HG02943 (cell line): ENCODE results near the gene MOBP.

Experiments used
- ATAC-seq: cut with Tn5 transposase; IDR thresholded peaks from one replicate; pipeline ENCODE4 v1.9.1; 2021; ENCODE audit warnings: mild to moderate bottlenecking, low read depth, moderate library complexity; ENCODE audit not compliant: unreplicated experiment

MOBP gene

GRCh38 chr3:39491733-39492350 is 24.4 kb downstream of the MOBP start:
- no peak for ATAC-seq

DNA sequence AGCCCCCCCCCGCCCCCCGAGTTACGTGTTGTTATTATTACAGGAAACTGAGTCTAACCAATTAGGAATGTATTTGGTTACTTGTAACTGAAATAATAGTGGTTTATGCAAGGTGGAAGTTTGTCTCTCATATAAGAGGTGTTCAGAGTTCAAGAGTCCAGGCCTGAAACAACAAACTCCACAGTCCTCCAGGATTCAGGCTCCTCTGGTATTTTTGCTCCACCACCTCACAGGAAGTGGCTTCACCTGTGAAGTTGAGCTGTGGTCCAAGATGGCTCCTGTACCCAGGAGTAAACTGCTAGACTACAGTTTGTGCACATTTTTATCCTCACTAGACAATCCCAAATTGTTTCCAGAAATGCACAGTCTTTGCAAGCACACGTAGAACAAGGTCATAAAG is 27.3 kb downstream of the MOBP start:
- no peak for ATAC-seq

DNA sequence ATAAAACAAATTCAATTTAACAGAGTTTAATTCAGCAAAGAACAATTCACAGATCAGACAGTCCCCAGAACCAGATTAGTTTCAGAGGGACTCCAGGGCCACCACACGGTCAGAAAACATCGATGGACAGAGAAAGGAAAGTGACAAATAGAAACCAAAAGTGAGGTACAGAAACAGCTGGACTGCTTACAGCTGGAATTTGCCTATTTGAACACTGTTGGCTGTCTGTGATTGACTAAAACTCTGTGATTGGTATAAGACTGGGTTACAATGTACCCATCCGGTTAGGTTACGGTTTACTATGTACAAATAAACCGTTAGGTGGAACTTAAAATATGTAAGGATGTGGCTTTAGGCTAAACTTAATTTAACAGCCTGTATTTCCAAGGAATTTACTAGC is 30.3 kb downstream of the MOBP start:
- no peak for ATAC-seq

GRCh38 chr3:39499651-39500273 is 32.3 kb downstream of the MOBP start:
- no peak for ATAC-seq

- ATAC-seq, result no peak
Measured at GRCh38 chr3:39501059-39501458, 33.6 kb downstream of the MOBP start.

DNA sequence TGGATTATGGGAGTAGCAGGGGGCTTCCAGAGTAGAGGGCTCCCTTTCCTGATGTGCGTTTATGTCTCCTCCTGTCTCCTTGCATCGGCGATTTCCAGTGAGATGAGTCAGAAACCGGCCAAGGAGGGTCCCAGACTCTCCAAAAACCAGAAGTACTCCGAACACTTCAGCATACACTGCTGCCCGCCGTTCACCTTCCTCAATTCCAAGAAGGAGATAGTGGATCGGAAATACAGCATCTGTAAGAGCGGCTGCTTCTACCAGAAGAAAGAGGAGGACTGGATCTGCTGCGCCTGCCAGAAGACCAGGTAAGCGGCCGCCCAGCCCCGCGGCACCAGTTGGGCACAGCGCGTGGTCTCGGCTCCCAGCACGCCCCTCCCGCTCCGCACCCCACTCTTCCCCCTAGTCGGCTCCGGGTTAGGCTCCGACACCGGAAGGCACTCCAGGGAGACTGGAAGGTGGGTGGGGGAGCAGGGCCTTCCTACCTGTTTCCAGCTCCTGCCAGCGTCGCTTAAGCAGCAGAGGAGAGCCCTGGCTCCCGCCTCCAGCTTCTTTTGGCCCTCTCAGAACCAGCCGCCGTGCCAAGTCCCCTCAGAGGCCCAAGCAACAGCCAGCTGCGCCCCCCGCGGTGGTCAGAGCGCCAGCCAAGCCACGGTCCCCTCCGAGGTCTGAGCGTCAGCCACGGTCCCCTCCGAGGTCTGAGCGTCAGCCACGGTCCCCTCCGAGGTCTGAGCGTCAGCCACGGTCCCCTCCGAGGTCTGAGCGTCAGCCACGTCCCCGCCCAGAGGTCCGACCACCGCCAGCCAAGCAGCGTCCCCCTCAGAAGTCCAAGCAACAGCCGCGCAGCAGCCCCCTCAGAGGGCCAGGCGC is 34.7 kb downstream of the MOBP start:
- no peak for ATAC-seq

- no peak for ATAC-seq
Measured at GRCh38 chr3:39502838-39503145, 35.3 kb downstream of the MOBP start.

- no peak for ATAC-seq
Measured at GRCh38 chr3:39505866-39506742, 38.6 kb downstream of the MOBP start.

DNA sequence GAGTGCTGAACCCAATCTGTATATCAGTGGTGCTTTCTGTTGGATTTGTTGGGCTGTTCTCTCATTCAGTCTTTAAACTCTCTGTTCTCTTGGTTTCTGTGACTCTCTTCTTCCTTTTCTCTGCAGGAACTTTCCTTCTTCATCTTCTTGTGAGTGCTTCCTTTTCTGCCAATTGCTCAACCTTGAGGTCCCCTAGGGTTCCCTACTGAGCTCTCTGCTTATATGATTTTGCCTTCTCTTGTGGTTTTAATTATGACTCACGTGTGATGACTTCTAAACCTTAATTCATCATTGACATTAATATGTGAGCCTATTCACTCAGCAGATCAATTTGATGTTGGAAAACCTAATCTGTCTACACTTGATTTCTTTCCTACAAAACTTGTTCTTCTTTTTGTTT is 39.4 kb downstream of the MOBP start:
- no peak for ATAC-seq

GRCh38 chr3:39513791-39514369 is 46.4 kb downstream of the MOBP start:
- no peak for ATAC-seq

DNA sequence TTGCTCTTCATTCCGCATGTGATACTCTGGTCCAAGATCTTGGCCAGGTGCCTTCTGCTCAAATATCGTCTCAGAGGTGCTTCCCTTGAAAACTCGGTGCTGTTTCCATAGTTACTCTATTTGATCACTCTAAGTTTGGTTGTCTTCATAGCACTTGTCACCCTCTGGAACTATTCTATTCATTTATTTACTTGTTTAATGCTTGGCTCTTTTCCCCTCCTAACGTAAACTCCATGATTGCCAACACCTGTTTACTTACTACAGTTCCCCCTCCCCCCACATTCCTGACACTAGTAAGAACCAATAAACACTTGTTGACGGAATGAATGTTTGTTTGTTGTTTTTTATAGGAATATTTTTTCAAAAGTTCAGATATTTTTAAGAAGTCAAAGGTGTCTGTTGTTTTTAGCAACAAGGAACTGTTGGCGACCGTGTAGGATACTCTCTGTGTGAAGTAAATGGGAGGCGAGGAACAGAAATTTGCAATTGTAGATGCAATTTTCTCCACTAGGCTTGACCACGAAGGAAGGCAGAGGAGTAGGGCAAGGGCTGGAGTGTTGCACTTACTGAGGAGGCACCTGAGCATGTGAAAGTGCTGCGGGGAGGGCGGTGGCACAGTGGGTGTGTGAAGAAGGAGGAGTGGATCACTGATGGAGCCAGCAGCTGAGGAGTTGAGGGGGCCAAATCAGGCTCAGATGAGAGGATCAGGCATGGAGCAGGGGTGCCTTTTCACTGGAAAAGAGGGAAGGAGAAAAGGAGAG is 48.4 kb downstream of the MOBP start:
- ATAC-seq, result no peak

DNA sequence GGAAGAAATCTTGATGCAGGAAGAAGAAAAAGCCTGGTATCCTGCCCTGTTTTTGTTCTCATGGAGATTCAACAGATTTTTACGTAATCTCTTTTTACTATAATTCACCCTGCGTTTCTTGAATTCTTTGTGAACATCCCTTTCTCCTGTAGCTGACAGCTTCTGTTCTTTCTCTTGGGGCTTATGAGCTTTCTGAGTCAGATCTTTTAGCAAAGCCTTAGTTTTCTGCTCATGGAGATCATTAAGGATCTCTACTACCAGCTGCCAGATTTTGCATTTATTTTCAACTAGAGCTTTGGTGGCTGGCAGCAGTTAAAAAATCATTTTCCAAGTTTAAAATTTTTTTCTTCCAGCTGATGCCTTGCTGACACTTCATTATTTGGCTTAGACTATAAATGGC is 51.6 kb downstream of the MOBP start:
- ATAC-seq, result no peak

DNA sequence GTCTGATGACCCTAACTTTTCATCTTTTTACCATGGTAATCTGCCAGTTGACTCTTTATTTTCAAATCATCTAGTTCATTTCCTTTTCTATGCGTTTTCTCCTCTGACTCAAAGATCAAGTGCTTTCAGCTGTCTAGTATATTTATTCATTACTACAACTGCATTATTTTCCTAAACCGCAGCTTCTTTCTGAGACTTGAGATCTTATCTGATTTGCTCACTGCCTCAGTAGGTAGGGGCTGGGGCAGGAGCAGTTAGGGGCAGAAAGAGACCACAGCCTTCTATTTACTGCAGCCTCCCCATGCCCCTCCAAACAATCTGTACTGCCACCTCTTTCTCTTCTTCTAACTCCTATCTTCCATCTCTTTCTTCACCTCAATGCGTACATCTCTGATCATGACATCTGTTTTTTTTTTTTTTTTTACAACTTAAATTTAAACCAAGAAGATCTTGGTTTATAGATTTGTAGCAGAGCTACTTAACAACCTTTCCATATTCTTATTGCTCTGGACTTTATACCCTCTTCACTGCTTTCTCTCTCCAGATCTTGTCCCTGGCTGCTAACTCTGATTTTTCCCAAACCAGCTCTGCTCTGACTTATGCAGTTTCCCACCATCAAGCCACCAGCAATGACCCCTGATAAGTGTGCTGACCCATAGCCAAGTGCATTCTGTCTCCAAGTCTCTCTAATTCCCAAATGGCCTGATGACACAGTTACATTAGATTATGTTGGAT is 52.2 kb downstream of the MOBP start:
- ATAC-seq, result no peak

DNA sequence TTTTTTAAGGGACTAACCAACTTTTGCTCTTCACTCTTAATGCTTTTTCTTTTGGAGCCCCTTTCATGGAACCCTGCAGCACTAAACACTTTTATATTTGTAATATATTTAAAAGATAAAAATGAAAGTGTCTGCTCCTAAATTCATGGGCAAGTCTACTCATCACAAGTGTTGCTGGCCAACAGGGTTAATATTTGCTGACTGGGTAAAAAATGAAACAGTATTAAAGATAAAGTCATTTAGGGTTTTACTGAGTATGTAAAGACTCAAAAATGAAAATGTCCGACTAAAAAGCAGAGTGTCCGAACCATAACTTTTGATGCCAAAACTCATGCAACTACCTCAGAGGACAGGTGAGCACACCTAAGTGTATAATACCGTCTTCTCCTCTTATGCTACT is 54.0 kb downstream of the MOBP start:
- no peak for ATAC-seq

DNA sequence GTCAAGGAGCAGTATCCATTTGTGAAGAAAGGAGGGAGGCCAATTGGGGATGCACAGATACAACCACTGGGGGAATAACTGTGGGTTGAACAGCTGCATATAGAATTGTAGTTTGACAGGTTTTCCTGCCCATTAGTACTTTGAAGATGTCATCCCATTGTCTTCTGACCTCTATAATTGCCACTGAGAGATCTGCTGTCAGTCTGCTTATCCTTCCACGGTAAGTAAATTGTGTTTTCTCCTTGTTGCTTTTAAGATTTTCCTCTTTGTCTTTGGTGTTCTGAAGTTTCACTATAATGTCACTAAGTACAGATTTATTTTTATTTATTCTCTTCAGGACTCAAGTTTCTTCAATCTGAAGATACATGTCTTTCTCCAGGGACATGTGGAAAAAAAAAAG is 56.6 kb downstream of the MOBP start:
- no peak for ATAC-seq

GRCh38 chr3:39528844-39529243 is 61.4 kb downstream of the MOBP start:
- ATAC-seq, result no peak

DNA sequence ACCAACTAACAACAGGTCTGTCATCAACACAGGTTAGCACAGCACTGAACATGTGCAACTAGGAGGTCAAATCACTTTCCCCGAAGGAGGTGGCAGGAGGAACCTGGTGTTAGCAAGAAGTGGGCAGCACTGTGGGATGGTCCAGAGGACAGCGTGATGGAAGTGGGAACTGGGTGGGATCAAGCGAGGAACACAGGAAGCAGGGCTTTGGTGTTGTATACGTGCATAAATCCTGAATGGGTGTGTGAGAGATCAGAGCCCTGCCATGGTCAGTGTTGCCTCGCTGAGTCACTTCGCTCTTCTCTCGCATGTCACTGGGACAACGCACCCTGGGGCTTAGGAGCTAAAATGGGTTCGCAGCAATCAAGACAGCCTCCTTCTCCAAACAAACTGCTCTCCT is 62.1 kb downstream of the MOBP start:
- no peak for ATAC-seq

DNA sequence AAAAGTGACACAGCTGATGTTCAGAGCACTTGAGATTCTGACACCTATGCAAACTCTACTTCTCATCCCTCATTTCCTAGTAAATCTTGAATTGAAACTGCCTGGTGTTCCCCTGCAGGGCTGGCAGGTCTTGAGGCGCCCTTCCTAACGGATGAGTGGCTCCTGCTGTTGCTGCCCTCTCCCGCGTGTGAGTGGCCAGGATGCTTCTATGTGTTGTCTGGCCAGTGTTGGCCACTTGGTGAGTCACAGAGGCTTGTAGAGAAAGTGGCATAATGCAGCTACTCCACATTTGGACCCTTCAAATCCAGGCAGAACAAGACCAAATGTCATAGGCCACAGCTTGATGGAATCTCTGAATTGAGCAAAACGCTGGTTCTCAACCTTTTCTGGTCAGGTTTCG is 63.6 kb downstream of the MOBP start:
- no peak for ATAC-seq

DNA sequence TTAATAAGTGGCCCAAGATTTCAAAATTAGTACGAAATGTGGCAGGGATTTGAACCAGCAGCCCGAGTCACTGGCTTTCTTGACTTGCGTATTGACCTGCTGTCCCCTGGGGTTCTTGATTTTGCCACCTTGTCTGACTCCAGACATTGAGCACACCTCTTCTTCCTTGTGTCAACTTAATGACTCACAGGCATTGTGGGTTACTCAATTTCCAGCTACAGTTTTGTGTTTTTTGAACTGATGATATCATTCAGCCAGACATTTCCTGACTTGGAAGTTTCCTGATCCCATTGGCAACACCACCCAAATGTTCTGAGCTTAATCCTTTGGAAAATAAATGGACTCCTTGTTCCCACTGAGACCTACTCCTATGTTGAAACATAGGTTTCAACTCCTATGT is 64.2 kb downstream of the MOBP start:
- no peak for ATAC-seq
